Osteocyte (in vitro differentiated cells): ENCODE measurements around the gene PTPRR. TPM values are rescaled to one million over a fixed set of nuclear protein-coding genes. Genes with fewer than 3 reads are reported as not detected.

Experiments used
- DNase-seq: peaks from one replicate; pipeline ENCODE4 v3.0.0; 2021; ENCODE audit warnings: mixed read lengths; ENCODE audit not compliant: unreplicated experiment; ENCODE audit errors: extremely low spot score
- H3K27ac Mint-ChIP-seq: one replicate; pipeline ENCODE4 v1.8.0; 2021; ENCODE audit warnings: mild to moderate bottlenecking, mixed read lengths; ENCODE audit not compliant: unreplicated experiment
- H3K27me3 Mint-ChIP-seq: one replicate; pipeline ENCODE4 v1.8.0; 2021; ENCODE audit warnings: mixed read lengths; ENCODE audit not compliant: unreplicated experiment
- H3K36me3 Mint-ChIP-seq: one replicate; pipeline ENCODE4 v1.8.0; 2021; ENCODE audit warnings: mixed read lengths; ENCODE audit not compliant: unreplicated experiment
- H3K4me1 Mint-ChIP-seq: one replicate; pipeline ENCODE4 v1.8.0; 2021; ENCODE audit warnings: mixed read lengths; ENCODE audit not compliant: unreplicated experiment
- H3K4me3 Mint-ChIP-seq: one replicate; pipeline ENCODE4 v1.8.0; 2021; ENCODE audit warnings: mild to moderate bottlenecking, moderate library complexity, mixed read lengths; ENCODE audit not compliant: unreplicated experiment
- H3K9me3 Mint-ChIP-seq: one replicate; pipeline ENCODE4 v1.8.0; 2021; ENCODE audit warnings: mixed read lengths; ENCODE audit not compliant: unreplicated experiment
- CTCF ChIP-seq: fragments of 200-600 bp; sonication (generic); IDR thresholded peaks from 2 replicates; pipeline ENCODE4 v1.5.0; 2021; ENCODE audit warnings: antibody characterized with exemption, mild to moderate bottlenecking, moderate library complexity
- total RNA-seq: library from RNA; stranded (reverse); gene quantifications from 2 replicates; pipeline ENCODE4 v1.2.1, GENCODE V29; 2021

The PTPRR gene
- total RNA-seq, 1 donor from 2014 or later = 0.21 TPM

GRCh38 chr12:70880744-70881143 is 39.8 kb downstream of the PTPRR start:
- Mint-ChIP-seq H3K4me3 (no peak overlapping the region), H3K4me1 (no peaks in the 10 kb centered on the region), H3K9me3 (no peaks in the 10 kb centered on the region), H3K27me3 (peaks cover 5% of the 10 kb centered on the region), H3K36me3 (no peaks in the 10 kb centered on the region), H3K27ac (no peak overlapping the region)
- no peak for TF ChIP-seq CTCF
- DNase-seq = no peak

GRCh38 chr12:70876952-70877351 is 43.6 kb downstream of the PTPRR start:
- no peak for DNase-seq
- Mint-ChIP-seq H3K4me1 (no peaks in the 10 kb centered on the region), H3K4me3 (no peak overlapping the region), H3K27me3 (peaks cover 4% of the 10 kb centered on the region), H3K9me3 (no peaks in the 10 kb centered on the region), H3K36me3 (no peaks in the 10 kb centered on the region), H3K27ac (no peak overlapping the region)
- TF ChIP-seq CTCF = no peak

GRCh38 chr12:70875628-70876027 is 44.9 kb downstream of the PTPRR start:
- Mint-ChIP-seq H3K9me3 (no peaks in the 10 kb centered on the region), H3K4me3 (no peak overlapping the region), H3K27ac (no peak overlapping the region), H3K36me3 (no peaks in the 10 kb centered on the region), H3K27me3 (peaks cover 4% of the 10 kb centered on the region), H3K4me1 (no peaks in the 10 kb centered on the region)
- no peak for TF ChIP-seq CTCF
- DNase-seq = no peak

- H3K9me3 Mint-ChIP-seq = no peaks in the 10 kb centered on the region
- no peaks in the 10 kb centered on the region for H3K36me3 Mint-ChIP-seq
- H3K4me3 Mint-ChIP-seq = no peak overlapping the region
- TF ChIP-seq CTCF = no peak
- H3K27me3 Mint-ChIP-seq = peaks cover 24% of the 10 kb centered on the region
- H3K4me1 Mint-ChIP-seq = no peaks in the 10 kb centered on the region
- DNase-seq = no peak
- H3K27ac Mint-ChIP-seq = no peak overlapping the region
These were observed 65.5 kb downstream of the PTPRR start for GRCh38 chr12:70854881-70855568.

- Mint-ChIP-seq H3K9me3 (no peaks in the 10 kb centered on the region), H3K4me1 (no peaks in the 10 kb centered on the region), H3K36me3 (no peaks in the 10 kb centered on the region), H3K27ac (no peak overlapping the region), H3K4me3 (no peak overlapping the region), H3K27me3 (peaks cover 21% of the 10 kb centered on the region)
- TF ChIP-seq CTCF = no peak
- no peak for DNase-seq
These were observed 66.4 kb downstream of the PTPRR start for GRCh38 chr12:70854138-70854537.
